Activated CD8-positive, alpha-beta memory T cell treated with anti-CD3 and anti-CD28 coated beads, Interleukin-2, amount 50 U/mL, for 1 hour (primary cell): ENCODE measurements around the gene PFDN1.

Source experiments
- DNase-seq: peaks from one replicate; pipeline ENCODE4 v3.0.0-alpha.2; 2020; ENCODE audit errors: extremely low read depth

PFDN1 gene

GRCh38 chr5:140259500-140259899, 43.4 kb downstream of the PFDN1 start:
- no peak for DNase-seq

- no peak for DNase-seq
These were observed 44.0 kb downstream of the PFDN1 start for GRCh38 chr5:140258873-140259272.

- no peak for DNase-seq
These were observed 44.9 kb downstream of the PFDN1 start for GRCh38 chr5:140258016-140258415.

- no peak for DNase-seq
These were observed 46.2 kb downstream of the PFDN1 start for GRCh38 chr5:140256726-140257125.

- no peak for DNase-seq
These were observed 47.3 kb downstream of the PFDN1 start for GRCh38 chr5:140255460-140256157.

GRCh38 chr5:140253985-140254384, 48.9 kb downstream of the PFDN1 start:
- no peak for DNase-seq

- DNase-seq: no peak
These were observed 50.3 kb downstream of the PFDN1 start for GRCh38 chr5:140252470-140253126.

GRCh38 chr5:140251527-140251973, 51.4 kb downstream of the PFDN1 start:
- peak; percentile 17 for DNase-seq

GRCh38 chr5:140250386-140250785, 52.5 kb downstream of the PFDN1 start:
- no peak for DNase-seq

- DNase-seq: no peak
These were observed 53.4 kb downstream of the PFDN1 start for GRCh38 chr5:140249536-140249935.

- DNase-seq: no peak
These were observed 54.5 kb downstream of the PFDN1 start for GRCh38 chr5:140248414-140248813.

- DNase-seq: no peak
These were observed 56.4 kb downstream of the PFDN1 start for GRCh38 chr5:140246378-140247122.

GRCh38 chr5:140245926-140246325, 57.0 kb downstream of the PFDN1 start:
- DNase-seq: no peak

GRCh38 chr5:140245341-140245740, 57.6 kb downstream of the PFDN1 start:
- no peak for DNase-seq

GRCh38 chr5:140244525-140245025, 58.3 kb downstream of the PFDN1 start:
- peak; percentile 46 for DNase-seq

- no peak for DNase-seq
These were observed 59.1 kb downstream of the PFDN1 start for GRCh38 chr5:140243706-140244250.

- DNase-seq: no peak
These were observed 59.9 kb downstream of the PFDN1 start for GRCh38 chr5:140242890-140243585.

- no peak for DNase-seq
These were observed 60.8 kb downstream of the PFDN1 start for GRCh38 chr5:140242099-140242498.

GRCh38 chr5:140240987-140241706, 61.8 kb downstream of the PFDN1 start:
- DNase-seq: no peak

- peak; percentile 12 for DNase-seq
These were observed 62.8 kb downstream of the PFDN1 start for GRCh38 chr5:140239939-140240700.
